Fibroblast of lung (primary cell): ENCODE data around the gene SORCS2. TPM values are rescaled to one million over a fixed set of nuclear protein-coding genes. Genes with fewer than 3 reads are reported as not detected.

Source experiments
- DNase-seq, 2 donors: peaks; one replicate each; pipeline versions ENCODE4 v3.0.0 to v3.0.0-alpha.2; 2010; ENCODE audit warnings: low read depth in 2 of 2
- H2AFZ ChIP-seq: 2 replicates; pipeline ENCODE4 v1.5.1; 2012; ENCODE audit warnings: low read length, control low read depth, inconsistent platforms
- H3K27ac ChIP-seq: 2 replicates; pipeline ENCODE4 v1.5.1; 2011; ENCODE audit warnings: low read length, control low read depth; ENCODE audit not compliant: insufficient read depth
- H3K27me3 ChIP-seq: 2 replicates; pipeline ENCODE4 v1.5.1; 2011; ENCODE audit warnings: mild to moderate bottlenecking, low read length; ENCODE audit not compliant: control insufficient read depth, insufficient read depth
- H3K36me3 ChIP-seq: 2 replicates; pipeline ENCODE4 v1.5.1; 2011; ENCODE audit warnings: low read length; ENCODE audit not compliant: control insufficient read depth, insufficient read depth
- H3K4me1 ChIP-seq: 2 replicates; pipeline ENCODE4 v1.5.1; 2011; ENCODE audit warnings: low read length; ENCODE audit not compliant: control insufficient read depth, insufficient read depth; ENCODE audit errors: extremely low read depth
- H3K4me2 ChIP-seq: 2 replicates; pipeline ENCODE4 v1.5.1; 2011; ENCODE audit warnings: low read length, control low read depth; ENCODE audit not compliant: insufficient read depth; ENCODE audit errors: extremely low read depth
- H3K4me3 ChIP-seq, 4 experiments: fragments of 200-600 bp in 1 of 4; sonication (generic) in 1 of 4; replicated peaks in 1 of 4; 2 replicates each; pipeline ENCODE4 v1.5.1; 2011 to 2016; ENCODE audit warnings: low read length in 4 of 4, low read depth in 3 of 4, mild to moderate bottlenecking in 3 of 4, control low read depth in 2 of 4, inconsistent platforms in 1 of 4, mixed read lengths in 1 of 4; ENCODE audit not compliant: insufficient read depth in 1 of 4; ENCODE audit errors: control extremely low read depth in 1 of 4
- H3K79me2 ChIP-seq: 2 replicates; pipeline ENCODE4 v1.5.1; 2012; ENCODE audit warnings: mild to moderate bottlenecking, low read length, inconsistent platforms; ENCODE audit not compliant: control insufficient read depth, insufficient read depth
- H3K9ac ChIP-seq: 2 replicates; pipeline ENCODE4 v1.5.1; 2011; ENCODE audit warnings: mild to moderate bottlenecking, low read length, control low read depth; ENCODE audit not compliant: insufficient read depth
- H3K9me3 ChIP-seq: 2 replicates; pipeline ENCODE4 v1.5.1; 2012; ENCODE audit warnings: low read depth, low read length; ENCODE audit not compliant: control insufficient read depth, insufficient read depth
- H4K20me1 ChIP-seq: 2 replicates; pipeline ENCODE4 v1.5.1; 2011; ENCODE audit warnings: low read length; ENCODE audit not compliant: control insufficient read depth, insufficient read depth; ENCODE audit errors: extremely low read depth
- CTCF ChIP-seq, 2 donors: IDR thresholded peaks in 1 of 2; conservative IDR thresholded peaks in 1 of 2; 1 replicate in 1 of 2; 2 replicates in 1 of 2; pipeline ENCODE4 v1.5.1; 2011 to 2012; ENCODE audit warnings: low read length in 2 of 2, control low read depth in 1 of 2, inconsistent platforms in 1 of 2, low read depth in 1 of 2, mild to moderate bottlenecking in 1 of 2
- EZH2 ChIP-seq: IDR thresholded peaks from 2 replicates; pipeline ENCODE4 v1.5.1; 2012; ENCODE audit warnings: low read length, control low read depth, mild to moderate bottlenecking; ENCODE audit errors: missing control alignments
- polyA plus RNA-seq, 2 donors: library from polyadenylated mRNA; depleted of rRNA in 1 of 2; stranded (reverse) in 1 of 2; unstranded in 1 of 2; fragments of >200 nt; gene quantifications; 2 replicates each; pipeline ENCODE4 v1.2.1, GENCODE V29; 2011 to 2012; ENCODE audit warnings: missing spikeins in 1 of 2
- total RNA-seq: library from RNA; depleted of rRNA; stranded (reverse); fragments of >200 nt; gene quantifications from 2 replicates; pipeline ENCODE4 v1.2.1, GENCODE V29; 2014

SORCS2 gene
- total and polyA plus RNA-seq, 2 donors (not counting 1 experiment from before 2014, with no cell fraction given), result 0.17 to 0.41 TPM

- no peaks in the 10 kb centered on the region for H3K9me3 ChIP-seq
- no peaks in the 10 kb centered on the region for H3K4me1 ChIP-seq
- DNase-seq, result no peak
- no peaks in the 10 kb centered on the region for H3K79me2 ChIP-seq
- H3K27me3 ChIP-seq, result no peaks in the 10 kb centered on the region
- no peak overlapping the region for H2AFZ ChIP-seq
- no peak overlapping the region for H3K4me3 ChIP-seq
- no peaks in the 10 kb centered on the region for H3K36me3 ChIP-seq
- no peak overlapping the region for H3K9ac ChIP-seq
- no peaks in the 10 kb centered on the region for H4K20me1 ChIP-seq
- H3K4me2 ChIP-seq, result no peak overlapping the region
- TF ChIP-seq EZH2, result no peak
- TF ChIP-seq CTCF (conservative IDR thresholded peaks at IDR 0.05 in 1 of 2, IDR thresholded peaks at IDR 0.05 in 1 of 2; ENCODE audit: low read depth in 1 of 2, low read length in 2 of 2), result no peak
- no peak overlapping the region for H3K27ac ChIP-seq
Measured at GRCh38 chr4:7726665-7727413, 534.5 kb downstream of the SORCS2 start.

- H2AFZ ChIP-seq, result no peak overlapping the region
- no peaks in the 10 kb centered on the region for H3K27me3 ChIP-seq
- H3K4me2 ChIP-seq, result no peak overlapping the region
- no peak overlapping the region for H3K9ac ChIP-seq
- no peaks in the 10 kb centered on the region for H3K36me3 ChIP-seq
- H3K4me1 ChIP-seq, result no peaks in the 10 kb centered on the region
- H3K79me2 ChIP-seq, result no peaks in the 10 kb centered on the region
- peak in 1 of 2 donors; percentile 15 for DNase-seq
- H3K27ac ChIP-seq, result no peak overlapping the region
- H4K20me1 ChIP-seq, result no peaks in the 10 kb centered on the region
- H3K4me3 ChIP-seq, result no peak overlapping the region
- no peaks in the 10 kb centered on the region for H3K9me3 ChIP-seq
- TF ChIP-seq CTCF (conservative IDR thresholded peaks at IDR 0.05 in 1 of 2, IDR thresholded peaks at IDR 0.05 in 1 of 2; ENCODE audit: low read depth in 1 of 2, low read length in 2 of 2) (no peak), EZH2 (no peak)
Measured at GRCh38 chr4:7727749-7728148, 535.4 kb downstream of the SORCS2 start.

- Histone ChIP-seq H3K4me2 (no peak overlapping the region), H4K20me1 (no peaks in the 10 kb centered on the region), H3K9me3 (no peaks in the 10 kb centered on the region), H3K36me3 (no peaks in the 10 kb centered on the region), H3K4me1 (no peaks in the 10 kb centered on the region), H3K4me3 (no peak overlapping the region), H3K27ac (no peak overlapping the region), H3K27me3 (no peaks in the 10 kb centered on the region), H3K79me2 (no peaks in the 10 kb centered on the region), H3K9ac (no peak overlapping the region), H2AFZ (no peak overlapping the region)
- no peak for TF ChIP-seq CTCF (conservative IDR thresholded peaks at IDR 0.05 in 1 of 2, IDR thresholded peaks at IDR 0.05 in 1 of 2; ENCODE audit: low read depth in 1 of 2, low read length in 2 of 2)
- no peak for TF ChIP-seq EZH2
- DNase-seq, result no peak
Measured at GRCh38 chr4:7731437-7731836, 539.1 kb downstream of the SORCS2 start.
